Activated CD4-positive, alpha-beta memory T cell treated with anti-CD3 and anti-CD28 coated beads for 36 hours (primary cell): Measurements from ENCODE around the gene TAF4B. TPM values are rescaled to one million over a fixed set of nuclear protein-coding genes. Genes with fewer than 3 reads are reported as not detected.

ENCODE experiments used
- CTCF ChIA-PET: fragments of 350-600 bp; sonication (Branson Sonifier 250); formaldehyde crosslinking; loops from one replicate; lab custom pipeline; 2021; ENCODE audit warnings: antibody characterized with exemption, inconsistent platforms; lab: Charles Lee
- POLR2A ChIA-PET: fragments of 350-600 bp; sonication (Branson Sonifier 250); formaldehyde crosslinking; loops from one replicate; lab custom pipeline; 2021; ENCODE audit warnings: antibody characterized with exemption; lab: Charles Lee
- DNase-seq: peaks from one replicate; pipeline ENCODE4 v3.0.0-alpha.2; 2020
- H3K27ac Mint-ChIP-seq: one replicate; pipeline ENCODE4 v1.8.0; 2021; ENCODE audit warnings: mixed read lengths
- H3K27me3 Mint-ChIP-seq: one replicate; pipeline ENCODE4 v1.8.0; 2021; ENCODE audit warnings: mixed read lengths
- H3K36me3 Mint-ChIP-seq: one replicate; pipeline ENCODE4 v1.8.0; 2021; ENCODE audit warnings: mixed read lengths
- H3K4me1 Mint-ChIP-seq: one replicate; pipeline ENCODE4 v1.8.0; 2021; ENCODE audit warnings: low read depth, mixed read lengths
- H3K4me3 Mint-ChIP-seq: one replicate; pipeline ENCODE4 v1.8.0; 2021; ENCODE audit warnings: mild to moderate bottlenecking, mixed read lengths
- H3K9me3 Mint-ChIP-seq: one replicate; pipeline ENCODE4 v1.8.0; 2021; ENCODE audit warnings: mixed read lengths
- intact Hi-C: fragments of 100-400 bp; cut with micrococcal nuclease; formaldehyde crosslinking; loops from one replicate; pipeline ENCODE4 v1.15.1; 2023
- total RNA-seq, 2 experiments: library from RNA; stranded (reverse); gene quantifications; one replicate each; pipeline ENCODE4 v1.2.3, GENCODE V29; 2021

TAF4B gene
- total RNA-seq, 2 experiments from 2014 or later, result 12.5 to 12.7 TPM

GRCh38 chr18:26439537-26439936 lies 213.3 kb downstream of the TAF4B start:
- no peak overlapping the region for H3K27ac Mint-ChIP-seq
- no peaks in the 10 kb centered on the region for H3K4me1 Mint-ChIP-seq
- intact Hi-C loops, result no loop called here
- POLR2A ChIA-PET, result no interaction called here
- H3K9me3 Mint-ChIP-seq, result no peaks in the 10 kb centered on the region
- H3K36me3 Mint-ChIP-seq, result no peaks in the 10 kb centered on the region
- no peak for DNase-seq
- H3K27me3 Mint-ChIP-seq, result peaks cover 6% of the 10 kb centered on the region
- CTCF ChIA-PET, result no interaction called here
- H3K4me3 Mint-ChIP-seq, result no peak overlapping the region

GRCh38 chr18:26440644-26441043 lies 214.4 kb downstream of the TAF4B start:
- no peaks in the 10 kb centered on the region for H3K9me3 Mint-ChIP-seq
- no peak overlapping the region for H3K4me3 Mint-ChIP-seq
- POLR2A ChIA-PET, result no interaction called here
- no peak for DNase-seq
- no peaks in the 10 kb centered on the region for H3K4me1 Mint-ChIP-seq
- peaks cover 6% of the 10 kb centered on the region for H3K27me3 Mint-ChIP-seq
- no peaks in the 10 kb centered on the region for H3K36me3 Mint-ChIP-seq
- intact Hi-C loops, result no loop called here
- no peak overlapping the region for H3K27ac Mint-ChIP-seq
- CTCF ChIA-PET, result interaction anchor here (0.7 kb wide), 1 partner anchor 129 kb away, joined by 3 read pairs; no protein-coding TSS in a partner anchor

Other genes starting within 250 kb of the TAF4B start
- 10 to 100 TPM; 49.1 to 51.5 TPM for gene SS18, start 135.8 kb upstream of the TAF4B start, total RNA-seq
- 1 to 10 TPM; 1.3 to 1.7 TPM for gene PSMA8, start 92.6 kb upstream of the TAF4B start, total RNA-seq